HepG2 (cell line): ENCODE measurements around the gene CHPF. TPM values are rescaled to one million over a fixed set of nuclear protein-coding genes. Genes with fewer than 3 reads are reported as not detected.
A peak's percentile ranks its signal among the peaks of the same experiment; 100 is the strongest.

Experiments used
- AGO2 ChIP-seq: fragments of 200-400 bp; formaldehyde crosslinking; optimal IDR thresholded peaks from 2 replicates; pipeline ENCODE3; 2017; ENCODE audit warnings: mild to moderate bottlenecking, low read depth, low read length, moderate library complexity
- DR1 ChIP-seq: sonication (generic); formaldehyde crosslinking; IDR thresholded peaks from 2 replicates; pipeline ENCODE4 v1.8.0; 2021; ENCODE audit warnings: mild to moderate bottlenecking, missing genetic modification reagents, inconsistent platforms
- E2F1 ChIP-seq: sonication (generic); formaldehyde crosslinking; IDR thresholded peaks from 2 replicates; pipeline ENCODE4 v1.5.0; 2020; ENCODE audit warnings: missing genetic modification reagents
- GABPA ChIP-seq, 2 experiments: IDR thresholded peaks; 2 replicates each; pipeline ENCODE4 v1.6.1; 2011 to 2016; ENCODE audit warnings: low read depth in 2 of 2, low read length in 1 of 2, missing biosample characterization in 1 of 2, missing genetic modification characterization in 1 of 2
- HDAC2 ChIP-seq: sonication (generic); formaldehyde crosslinking; IDR thresholded peaks from 2 replicates; pipeline ENCODE4 v1.4.0; 2020; ENCODE audit warnings: missing genetic modification reagents
- MTF2 ChIP-seq: sonication (generic); formaldehyde crosslinking; IDR thresholded peaks from 2 replicates; pipeline ENCODE4 v1.5.0; 2020; ENCODE audit warnings: missing genetic modification reagents, borderline replicate concordance
- MXI1 ChIP-seq: IDR thresholded peaks from 3 replicates; pipeline ENCODE4 v1.6.1; 2012; ENCODE audit warnings: low read depth, low read length, inconsistent platforms, borderline replicate concordance
- NFE2L1 ChIP-seq: sonication (generic); formaldehyde crosslinking; IDR thresholded peaks from 2 replicates; pipeline ENCODE4 v1.4.0; 2020; ENCODE audit warnings: missing genetic modification reagents, mild to moderate bottlenecking, borderline replicate concordance
- NFKBIZ ChIP-seq: IDR thresholded peaks from 2 replicates; pipeline ENCODE4 v1.6.1; 2018; ENCODE audit warnings: missing genetic modification reagents, missing compliant biosample characterization
- POLR2G ChIP-seq: fragments of 200-400 bp; formaldehyde crosslinking; IDR thresholded peaks from 2 replicates; pipeline ENCODE4 v1.6.1; 2018; ENCODE audit warnings: mild to moderate bottlenecking, low read depth, low read length, moderate library complexity
- PRMT3 ChIP-seq: sonication (generic); formaldehyde crosslinking; IDR thresholded peaks from 2 replicates; pipeline ENCODE4 v1.8.1; 2022; ENCODE audit warnings: low read depth, mild to moderate bottlenecking, moderate library complexity, missing genetic modification reagents, borderline replicate concordance
- SETDB1 ChIP-seq: sonication (generic); formaldehyde crosslinking; IDR thresholded peaks from 2 replicates; pipeline ENCODE4 v1.5.1; 2020; ENCODE audit warnings: missing genetic modification reagents, mild to moderate bottlenecking, borderline replicate concordance
- TOE1 ChIP-seq: sonication (generic); formaldehyde crosslinking; IDR thresholded peaks from 2 replicates; pipeline ENCODE4 v1.4.0; 2020; ENCODE audit warnings: mild to moderate bottlenecking, missing genetic modification reagents
- ZNF441 ChIP-seq: sonication (generic); formaldehyde crosslinking; IDR thresholded peaks from 2 replicates; pipeline ENCODE4 v1.7.0; 2021; ENCODE audit warnings: missing genetic modification reagents, borderline replicate concordance
- ZNF567 ChIP-seq: sonication (generic); formaldehyde crosslinking; IDR thresholded peaks from 2 replicates; pipeline ENCODE4 v1.8.1; 2023; ENCODE audit warnings: mild to moderate bottlenecking, missing genetic modification reagents, borderline replicate concordance
- ZNF629 ChIP-seq: sonication (generic); formaldehyde crosslinking; conservative IDR thresholded peaks from 2 replicates; pipeline ENCODE4 v1.5.0; 2020; ENCODE audit warnings: missing genetic modification reagents
- ZNF678 ChIP-seq: sonication (generic); formaldehyde crosslinking; IDR thresholded peaks from 2 replicates; pipeline ENCODE4 v1.4.0; 2020; ENCODE audit warnings: mild to moderate bottlenecking, missing genetic modification reagents
- ZNF7 ChIP-seq: IDR thresholded peaks from 2 replicates; pipeline ENCODE4 v1.6.1; 2016; ENCODE audit warnings: missing biosample characterization, missing genetic modification reagents
- ZNF768 ChIP-seq: sonication (generic); formaldehyde crosslinking; IDR thresholded peaks from 2 replicates; pipeline ENCODE4 v1.4.0; 2020; ENCODE audit warnings: missing genetic modification reagents
- ZSCAN21 ChIP-seq: sonication (generic); formaldehyde crosslinking; IDR thresholded peaks from 2 replicates; pipeline ENCODE4 v1.8.0; 2022; ENCODE audit warnings: mild to moderate bottlenecking, missing genetic modification reagents, moderate library complexity, borderline replicate concordance
- ZXDC ChIP-seq: sonication (generic); formaldehyde crosslinking; IDR thresholded peaks from 2 replicates; pipeline ENCODE4 v1.5.0; 2020; ENCODE audit warnings: mild to moderate bottlenecking, missing genetic modification reagents
- polyA plus RNA-seq, 8 experiments: library from polyadenylated mRNA; depleted of rRNA in 3 of 8; stranded (reverse) in 7 of 8; unstranded in 1 of 8; fragments of >200 nt; fragmentation: Illumina TruSeq in 4 of 8; extraction: Trizol in 4 of 8; gene quantifications; 2 replicates each; pipeline versions ENCODE4 v1.2.1 to v1.2.3, GENCODE V29; 2011 to 2016; ENCODE audit warnings: low read depth in 4 of 8, missing spikeins in 1 of 8, mixed read lengths in 1 of 8; ENCODE audit not compliant: insufficient read depth in 1 of 8
- total RNA-seq, 5 experiments: library from RNA; depleted of rRNA; stranded (reverse); fragments of >200 nt; fragmentation: Illumina TruSeq; extraction: Trizol; gene quantifications; 2 replicates each; pipeline ENCODE4 v1.2.3, GENCODE V29; 2016; ENCODE audit warnings: low read depth in 1 of 5
- TF ChIP-seq, protein P1 (sequence below), 2 experiments: fragments of 450-650 bp in 1 of 2; sonication (generic) in 1 of 2; formaldehyde crosslinking; IDR thresholded peaks; 2 replicates each; pipeline versions ENCODE4 v1.5.0 to v1.8.0; 2020 to 2022; ENCODE audit warnings: mild to moderate bottlenecking in 1 of 2, missing genetic modification reagents in 1 of 2
- TF ChIP-seq, protein P2 (sequence below): sonication (generic); formaldehyde crosslinking; IDR thresholded peaks from 2 replicates; pipeline ENCODE4 v1.4.0; 2020; ENCODE audit warnings: missing genetic modification reagents

CHPF gene
- total and polyA plus RNA-seq, 2 of the 13 experiments (the other 11 are each of a cell fraction or from before 2014, with no cell fraction given) = 79.6 to 111 TPM

DNA sequence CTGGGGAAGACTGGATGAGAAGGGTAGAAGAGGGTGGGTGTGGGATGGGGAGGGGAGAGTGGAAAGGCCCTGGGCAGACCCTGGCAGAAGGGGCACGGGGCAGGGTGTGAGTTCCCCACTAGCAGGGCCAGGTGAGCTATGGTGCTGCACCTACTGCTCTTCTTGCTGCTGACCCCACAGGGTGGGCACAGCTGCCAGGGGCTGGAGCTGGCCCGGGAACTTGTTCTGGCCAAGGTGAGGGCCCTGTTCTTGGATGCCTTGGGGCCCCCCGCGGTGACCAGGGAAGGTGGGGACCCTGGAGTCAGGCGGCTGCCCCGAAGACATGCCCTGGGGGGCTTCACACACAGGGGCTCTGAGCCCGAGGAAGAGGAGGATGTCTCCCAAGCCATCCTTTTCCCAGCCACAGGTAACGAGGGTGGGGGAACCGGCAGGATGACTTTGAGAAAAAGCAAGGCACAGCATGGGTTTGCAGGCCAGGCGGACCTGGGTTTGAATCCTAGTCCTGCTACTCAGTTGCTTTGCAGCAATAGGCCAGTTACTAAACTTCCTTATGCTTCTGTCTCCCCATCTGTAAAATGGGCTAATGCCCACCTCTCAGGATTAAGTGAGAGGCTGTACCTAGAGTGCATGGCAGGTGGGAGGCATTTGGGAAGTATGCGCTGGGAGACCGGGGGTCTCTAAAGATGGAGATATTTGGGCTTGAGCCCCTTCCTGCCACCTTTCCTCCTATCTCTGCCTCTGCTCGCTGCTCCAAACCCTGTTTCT is 28.8 kb upstream of the CHPF start, which contains the start of gene INHA (continued):
- TF ChIP-seq MXI1 = no peak
- TF ChIP-seq TOE1 (CRISPR knock-in tag) = no peak
- 0 out of 2 replicates have a peak, but pooled peaks have one; percentile 26 for TF ChIP-seq E2F1
- TF ChIP-seq ZNF7 (CRISPR knock-in tag) = no peak
- no peak for TF ChIP-seq DR1 (CRISPR knock-in tag)
- TF ChIP-seq, protein P1, sequence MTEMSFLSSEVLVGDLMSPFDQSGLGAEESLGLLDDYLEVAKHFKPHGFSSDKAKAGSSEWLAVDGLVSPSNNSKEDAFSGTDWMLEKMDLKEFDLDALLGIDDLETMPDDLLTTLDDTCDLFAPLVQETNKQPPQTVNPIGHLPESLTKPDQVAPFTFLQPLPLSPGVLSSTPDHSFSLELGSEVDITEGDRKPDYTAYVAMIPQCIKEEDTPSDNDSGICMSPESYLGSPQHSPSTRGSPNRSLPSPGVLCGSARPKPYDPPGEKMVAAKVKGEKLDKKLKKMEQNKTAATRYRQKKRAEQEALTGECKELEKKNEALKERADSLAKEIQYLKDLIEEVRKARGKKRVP (CRISPR knock-in tag; IDR thresholded peaks at IDR 0.05) = no peak
- peak; percentile 29; the same call in 1 of the 2 replicates for TF ChIP-seq ZNF768
- TF ChIP-seq NFE2L1 = peak; percentile 77; the same call in 1 of the 2 replicates
- TF ChIP-seq ZXDC = no peak
- peak; percentile 66 for TF ChIP-seq AGO2
- TF ChIP-seq SETDB1 (CRISPR knock-in tag) = no peak
- no peak for TF ChIP-seq MTF2 (CRISPR knock-in tag)
- TF ChIP-seq ZNF629 (CRISPR knock-in tag) = peak; percentile 96
- no peak for TF ChIP-seq ZSCAN21 (CRISPR knock-in tag)
- TF ChIP-seq ZNF567 (CRISPR knock-in tag) = 0 out of 2 replicates have a peak, but pooled peaks have one; percentile 46
- TF ChIP-seq HDAC2 (CRISPR knock-in tag) = no peak
- no peak for TF ChIP-seq PRMT3 (CRISPR knock-in tag)
- no peak for TF ChIP-seq POLR2G
- TF ChIP-seq ZNF678 (CRISPR knock-in tag) = 0 out of 2 replicates have a peak, but pooled peaks have one; percentile 42
- no peak for TF ChIP-seq GABPA (IDR thresholded peaks at IDR 0.05; ENCODE audit: low read depth, low read length)
- no peak for TF ChIP-seq GABPA (CRISPR knock-in tag; IDR thresholded peaks at IDR 0.05; ENCODE audit: low read depth)
- no peak for TF ChIP-seq NFKBIZ (CRISPR knock-in tag)
- TF ChIP-seq, protein P2, sequence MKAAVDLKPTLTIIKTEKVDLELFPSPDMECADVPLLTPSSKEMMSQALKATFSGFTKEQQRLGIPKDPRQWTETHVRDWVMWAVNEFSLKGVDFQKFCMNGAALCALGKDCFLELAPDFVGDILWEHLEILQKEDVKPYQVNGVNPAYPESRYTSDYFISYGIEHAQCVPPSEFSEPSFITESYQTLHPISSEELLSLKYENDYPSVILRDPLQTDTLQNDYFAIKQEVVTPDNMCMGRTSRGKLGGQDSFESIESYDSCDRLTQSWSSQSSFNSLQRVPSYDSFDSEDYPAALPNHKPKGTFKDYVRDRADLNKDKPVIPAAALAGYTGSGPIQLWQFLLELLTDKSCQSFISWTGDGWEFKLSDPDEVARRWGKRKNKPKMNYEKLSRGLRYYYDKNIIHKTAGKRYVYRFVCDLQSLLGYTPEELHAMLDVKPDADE (CRISPR knock-in tag) = 0 out of 2 replicates have a peak, but pooled peaks have one; percentile 53
- no peak for TF ChIP-seq ZNF441 (CRISPR knock-in tag)
